ENCODE results near the gene TOX2. TPM values are rescaled to one million over a fixed set of nuclear protein-coding genes. Genes with fewer than 3 reads are reported as not detected.
A peak's percentile ranks its signal among the peaks of the same experiment; 100 is the strongest.

TOX2 gene
- total RNA-seq, 1 donor from 2014 or later = 2.8 TPM

DNA sequence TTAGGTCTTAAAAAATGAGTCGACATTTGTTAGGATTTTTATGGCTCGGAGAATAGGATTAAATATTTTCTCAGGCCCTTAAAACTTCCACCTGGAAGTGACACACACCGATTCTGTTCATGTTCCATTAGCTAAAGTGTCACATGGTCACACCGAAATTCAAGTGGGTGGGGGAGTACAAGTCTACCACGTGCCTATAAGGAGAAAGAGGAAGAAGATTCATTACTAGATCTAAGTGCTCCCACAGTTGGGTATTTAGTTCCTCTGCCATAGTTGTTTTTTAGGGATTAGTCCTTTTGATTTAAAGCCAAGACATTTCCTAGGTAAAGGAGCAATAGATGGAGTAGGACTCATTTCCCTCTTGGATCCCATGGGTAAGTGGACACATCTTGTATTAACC is 4.9 kb upstream of the TOX2 start:
- no peak for DNase-seq (ENCODE audit: low spot score, unreplicated experiment)
- TF ChIP-seq, protein P1, sequence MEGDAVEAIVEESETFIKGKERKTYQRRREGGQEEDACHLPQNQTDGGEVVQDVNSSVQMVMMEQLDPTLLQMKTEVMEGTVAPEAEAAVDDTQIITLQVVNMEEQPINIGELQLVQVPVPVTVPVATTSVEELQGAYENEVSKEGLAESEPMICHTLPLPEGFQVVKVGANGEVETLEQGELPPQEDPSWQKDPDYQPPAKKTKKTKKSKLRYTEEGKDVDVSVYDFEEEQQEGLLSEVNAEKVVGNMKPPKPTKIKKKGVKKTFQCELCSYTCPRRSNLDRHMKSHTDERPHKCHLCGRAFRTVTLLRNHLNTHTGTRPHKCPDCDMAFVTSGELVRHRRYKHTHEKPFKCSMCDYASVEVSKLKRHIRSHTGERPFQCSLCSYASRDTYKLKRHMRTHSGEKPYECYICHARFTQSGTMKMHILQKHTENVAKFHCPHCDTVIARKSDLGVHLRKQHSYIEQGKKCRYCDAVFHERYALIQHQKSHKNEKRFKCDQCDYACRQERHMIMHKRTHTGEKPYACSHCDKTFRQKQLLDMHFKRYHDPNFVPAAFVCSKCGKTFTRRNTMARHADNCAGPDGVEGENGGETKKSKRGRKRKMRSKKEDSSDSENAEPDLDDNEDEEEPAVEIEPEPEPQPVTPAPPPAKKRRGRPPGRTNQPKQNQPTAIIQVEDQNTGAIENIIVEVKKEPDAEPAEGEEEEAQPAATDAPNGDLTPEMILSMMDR (IDR thresholded peaks at IDR 0.05; ENCODE audit: unreplicated experiment) = no peak
- H3K36me3 Mint-ChIP-seq (ENCODE audit: insufficient read depth) = no peaks in the 10 kb centered on the region
- H3K9me3 Mint-ChIP-seq (ENCODE audit: low read depth) = peaks cover 17% of the 10 kb centered on the region
- H3K4me3 Mint-ChIP-seq (ENCODE audit: low read depth) = no peak overlapping the region
- peaks cover 9% of the 10 kb centered on the region for H3K4me1 Mint-ChIP-seq (ENCODE audit: low read depth)
- H3K27ac Mint-ChIP-seq = no peak overlapping the region
- H3K27me3 Mint-ChIP-seq = peaks cover 6% of the 10 kb centered on the region

DNA sequence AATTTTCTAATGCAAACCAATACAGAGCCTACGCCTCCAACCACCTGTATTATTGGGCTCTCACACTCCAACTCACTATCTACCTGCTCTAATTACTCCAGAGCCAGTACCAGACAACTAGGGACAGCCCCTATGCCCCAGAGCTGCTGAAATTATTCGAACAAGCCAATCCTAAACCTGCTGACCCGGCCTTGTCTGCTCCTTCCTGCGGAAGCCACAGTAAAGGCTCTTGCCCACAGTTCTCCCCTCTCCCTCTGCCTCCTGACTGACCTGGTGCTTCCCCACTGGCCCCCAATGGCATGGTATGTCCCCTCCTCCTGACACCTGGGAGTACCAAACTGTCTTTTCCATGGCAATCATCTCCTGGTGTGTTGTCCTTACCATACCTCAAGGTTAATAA is 4.1 kb upstream of the TOX2 start:
- H3K27me3 Mint-ChIP-seq = peaks cover 13% of the 10 kb centered on the region
- no peak overlapping the region for H3K27ac Mint-ChIP-seq
- H3K4me1 Mint-ChIP-seq (ENCODE audit: low read depth) = peaks cover 7% of the 10 kb centered on the region
- no peaks in the 10 kb centered on the region for H3K36me3 Mint-ChIP-seq (ENCODE audit: insufficient read depth)
- H3K4me3 Mint-ChIP-seq (ENCODE audit: low read depth) = no peak overlapping the region
- peaks cover 17% of the 10 kb centered on the region for H3K9me3 Mint-ChIP-seq (ENCODE audit: low read depth)
- DNase-seq (ENCODE audit: low spot score, unreplicated experiment) = no peak
- TF ChIP-seq, protein P1 (IDR thresholded peaks at IDR 0.05; ENCODE audit: unreplicated experiment) = no peak

DNA sequence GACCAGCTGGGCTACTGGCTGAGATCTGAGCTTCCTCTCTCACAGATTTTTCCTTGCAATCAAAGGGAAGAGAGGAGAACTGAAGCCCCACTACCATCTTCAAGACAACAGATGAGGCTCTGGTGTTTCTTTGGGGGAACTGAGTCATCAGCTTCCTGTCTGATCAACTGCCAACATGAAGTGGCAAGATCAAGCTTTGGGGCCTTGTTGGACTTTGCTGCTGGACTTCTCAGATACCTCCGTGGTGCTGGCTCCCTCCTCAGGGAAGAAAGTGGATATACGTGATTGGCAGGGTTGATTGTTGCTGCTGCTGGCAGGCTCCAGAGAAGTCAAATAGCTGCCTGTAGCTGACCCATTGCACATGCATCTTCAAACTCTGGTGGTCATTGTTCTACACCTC is 3.6 kb upstream of the TOX2 start:
- peaks cover 17% of the 10 kb centered on the region for H3K27me3 Mint-ChIP-seq
- H3K4me3 Mint-ChIP-seq (ENCODE audit: low read depth) = no peak overlapping the region
- H3K36me3 Mint-ChIP-seq (ENCODE audit: insufficient read depth) = no peaks in the 10 kb centered on the region
- H3K27ac Mint-ChIP-seq = no peak overlapping the region
- no peak for DNase-seq (ENCODE audit: low spot score, unreplicated experiment)
- peaks cover 17% of the 10 kb centered on the region for H3K9me3 Mint-ChIP-seq (ENCODE audit: low read depth)
- H3K4me1 Mint-ChIP-seq (ENCODE audit: low read depth) = peaks cover 5% of the 10 kb centered on the region
- TF ChIP-seq, protein P1 (IDR thresholded peaks at IDR 0.05; ENCODE audit: unreplicated experiment) = no peak

DNA sequence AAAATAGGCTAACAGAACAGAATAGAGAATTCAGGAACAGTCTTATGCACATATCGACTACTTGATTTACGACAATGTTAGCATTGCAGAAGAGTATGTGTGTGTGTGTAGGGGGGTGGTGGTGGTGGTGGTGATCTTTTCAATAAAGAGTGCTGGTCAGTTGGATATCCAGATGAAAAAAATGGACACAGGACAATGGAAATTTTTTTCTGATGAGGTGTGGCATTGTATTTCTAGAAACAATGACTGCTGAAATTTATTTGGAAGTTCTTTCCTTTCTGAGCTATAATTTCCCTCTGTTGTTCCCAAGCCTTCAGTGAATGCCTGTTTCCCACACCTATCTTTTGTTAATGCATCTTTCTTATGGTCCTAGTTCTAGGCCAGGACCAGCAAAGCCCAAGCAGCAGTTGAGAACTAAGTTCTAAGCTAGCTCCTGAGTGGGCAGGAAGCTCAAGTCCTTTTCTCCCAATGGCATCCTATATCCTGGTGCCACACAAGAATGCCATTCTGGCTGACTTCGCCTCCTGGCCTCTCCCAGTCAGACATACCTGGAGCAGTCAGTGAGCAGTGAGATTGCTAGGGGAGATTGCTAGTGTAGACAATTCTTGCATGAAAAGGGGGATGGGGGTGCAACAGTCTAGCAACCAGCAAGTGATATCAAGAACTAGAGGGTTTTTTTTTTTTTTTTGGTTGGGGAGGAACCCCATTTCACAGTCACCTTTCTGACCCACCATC is 1.2 kb upstream of the TOX2 start:
- H3K27me3 Mint-ChIP-seq = peaks cover 40% of the 10 kb centered on the region
- DNase-seq (ENCODE audit: low spot score, unreplicated experiment) = no peak
- H3K4me1 Mint-ChIP-seq (ENCODE audit: low read depth) = peaks cover 7% of the 10 kb centered on the region
- peaks cover 17% of the 10 kb centered on the region for H3K9me3 Mint-ChIP-seq (ENCODE audit: low read depth)
- H3K36me3 Mint-ChIP-seq (ENCODE audit: insufficient read depth) = no peaks in the 10 kb centered on the region
- H3K27ac Mint-ChIP-seq = peak overlapping the region; percentile 40
- TF ChIP-seq, protein P1 (IDR thresholded peaks at IDR 0.05; ENCODE audit: unreplicated experiment) = no peak
- peak overlapping the region; percentile 71 for H3K4me3 Mint-ChIP-seq (ENCODE audit: low read depth)

GRCh38 chr20:43915211-43916072 is 790 bp downstream of the TOX2 start:
- Mint-ChIP-seq H3K9me3 (ENCODE audit: low read depth) (peaks cover 14% of the 10 kb centered on the region), H3K4me3 (ENCODE audit: low read depth) (peak overlapping the region; percentile 72), H3K36me3 (ENCODE audit: insufficient read depth) (no peaks in the 10 kb centered on the region), H3K27ac (peak overlapping the region; percentile 52), H3K27me3 (peaks cover 54% of the 10 kb centered on the region), H3K4me1 (ENCODE audit: low read depth) (peaks cover 7% of the 10 kb centered on the region)
- DNase-seq (ENCODE audit: low spot score, unreplicated experiment) = no peak
- TF ChIP-seq, protein P1 (IDR thresholded peaks at IDR 0.05; ENCODE audit: unreplicated experiment) = no peak

Data from progenitor cell of endocrine pancreas (in vitro differentiated cells).